Cardiac muscle cell (in vitro differentiated cells and primary cell): Measurements from ENCODE around the gene SERPINE1. TPM values are rescaled to one million over a fixed set of nuclear protein-coding genes. Genes with fewer than 3 reads are reported as not detected.

Experiments
- DNase-seq, 2 donors: peaks; one replicate each; pipeline versions ENCODE4 v3.0.0 to v3.0.0-alpha.2; 2010 to 2017; ENCODE audit warnings: low read depth in 1 of 2, low spot score in 1 of 2
- H3K27ac ChIP-seq: fragments of 200-600 bp; sonication (generic); 2 replicates; pipeline ENCODE4 v1.5.1; 2016
- H3K27me3 ChIP-seq: fragments of 200-600 bp; sonication (generic); 2 replicates; pipeline ENCODE4 v1.6.0; 2016; ENCODE audit warnings: control low read depth
- H3K36me3 ChIP-seq: fragments of 200-600 bp; sonication (generic); 2 replicates; pipeline ENCODE4 v1.5.1; 2016; ENCODE audit warnings: control low read depth
- H3K4me1 ChIP-seq: fragments of 200-600 bp; sonication (generic); 2 replicates; pipeline ENCODE4 v1.8.1; 2017; ENCODE audit warnings: low read depth, mild to moderate bottlenecking, mixed run types
- H3K4me3 ChIP-seq: fragments of 200-600 bp; sonication (generic); 2 replicates; pipeline ENCODE4 v1.5.1; 2016; ENCODE audit warnings: mild to moderate bottlenecking
- H3K9me3 ChIP-seq: fragments of 200-600 bp; sonication (generic); 2 replicates; pipeline ENCODE4 v1.5.1; 2017; ENCODE audit warnings: low read depth, mild to moderate bottlenecking, control low read depth
- polyA plus RNA-seq: library from polyadenylated mRNA; unstranded; fragments of >200 nt; fragmentation: Nextera tagmentation; extraction: Ambion mirVana; gene quantifications from 2 replicates; pipeline ENCODE4 v1.2.1, GENCODE V29; 2016
- total RNA-seq: library from RNA; depleted of rRNA; stranded (reverse); fragments of >200 nt; gene quantifications from 2 replicates; pipeline ENCODE4 v1.2.3, GENCODE V29; 2016
- TF ChIP-seq, protein P1 (sequence below): IDR thresholded peaks from 2 replicates; pipeline ENCODE4 v1.5.1; 2012; ENCODE audit warnings: low read depth, mild to moderate bottlenecking, low read length

The SERPINE1 gene
- total and polyA plus RNA-seq, 2 experiments from 2014 or later: 1.1 to 1.9 TPM

DNA sequence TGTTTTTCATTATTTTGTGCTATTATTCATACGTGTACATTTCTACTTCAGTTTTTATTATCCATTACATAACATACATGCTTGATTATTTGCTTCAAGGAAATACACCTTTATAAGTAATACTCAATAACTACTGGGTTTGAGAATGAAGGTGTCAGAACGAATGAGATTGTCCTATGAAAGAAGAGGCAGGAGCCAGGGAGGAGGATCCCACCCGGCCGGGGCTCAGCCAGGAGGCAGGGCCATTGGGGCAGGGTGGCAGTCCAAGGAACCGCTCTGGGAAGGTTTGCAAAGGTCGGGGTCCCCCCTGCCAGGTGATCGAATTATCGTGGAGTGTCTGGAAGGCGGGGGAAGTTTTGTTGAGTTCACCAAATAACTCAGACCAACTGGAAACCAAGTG, 32.5 kb upstream of the SERPINE1 start:
- H3K27me3 ChIP-seq: no peaks in the 10 kb centered on the region
- DNase-seq: no peak
- H3K4me1 ChIP-seq: no peaks in the 10 kb centered on the region
- H3K4me3 ChIP-seq: no peak overlapping the region
- H3K36me3 ChIP-seq: no peaks in the 10 kb centered on the region
- H3K27ac ChIP-seq: no peak overlapping the region
- TF ChIP-seq, protein P1, sequence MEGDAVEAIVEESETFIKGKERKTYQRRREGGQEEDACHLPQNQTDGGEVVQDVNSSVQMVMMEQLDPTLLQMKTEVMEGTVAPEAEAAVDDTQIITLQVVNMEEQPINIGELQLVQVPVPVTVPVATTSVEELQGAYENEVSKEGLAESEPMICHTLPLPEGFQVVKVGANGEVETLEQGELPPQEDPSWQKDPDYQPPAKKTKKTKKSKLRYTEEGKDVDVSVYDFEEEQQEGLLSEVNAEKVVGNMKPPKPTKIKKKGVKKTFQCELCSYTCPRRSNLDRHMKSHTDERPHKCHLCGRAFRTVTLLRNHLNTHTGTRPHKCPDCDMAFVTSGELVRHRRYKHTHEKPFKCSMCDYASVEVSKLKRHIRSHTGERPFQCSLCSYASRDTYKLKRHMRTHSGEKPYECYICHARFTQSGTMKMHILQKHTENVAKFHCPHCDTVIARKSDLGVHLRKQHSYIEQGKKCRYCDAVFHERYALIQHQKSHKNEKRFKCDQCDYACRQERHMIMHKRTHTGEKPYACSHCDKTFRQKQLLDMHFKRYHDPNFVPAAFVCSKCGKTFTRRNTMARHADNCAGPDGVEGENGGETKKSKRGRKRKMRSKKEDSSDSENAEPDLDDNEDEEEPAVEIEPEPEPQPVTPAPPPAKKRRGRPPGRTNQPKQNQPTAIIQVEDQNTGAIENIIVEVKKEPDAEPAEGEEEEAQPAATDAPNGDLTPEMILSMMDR: no peak
- no peaks in the 10 kb centered on the region for H3K9me3 ChIP-seq

DNA sequence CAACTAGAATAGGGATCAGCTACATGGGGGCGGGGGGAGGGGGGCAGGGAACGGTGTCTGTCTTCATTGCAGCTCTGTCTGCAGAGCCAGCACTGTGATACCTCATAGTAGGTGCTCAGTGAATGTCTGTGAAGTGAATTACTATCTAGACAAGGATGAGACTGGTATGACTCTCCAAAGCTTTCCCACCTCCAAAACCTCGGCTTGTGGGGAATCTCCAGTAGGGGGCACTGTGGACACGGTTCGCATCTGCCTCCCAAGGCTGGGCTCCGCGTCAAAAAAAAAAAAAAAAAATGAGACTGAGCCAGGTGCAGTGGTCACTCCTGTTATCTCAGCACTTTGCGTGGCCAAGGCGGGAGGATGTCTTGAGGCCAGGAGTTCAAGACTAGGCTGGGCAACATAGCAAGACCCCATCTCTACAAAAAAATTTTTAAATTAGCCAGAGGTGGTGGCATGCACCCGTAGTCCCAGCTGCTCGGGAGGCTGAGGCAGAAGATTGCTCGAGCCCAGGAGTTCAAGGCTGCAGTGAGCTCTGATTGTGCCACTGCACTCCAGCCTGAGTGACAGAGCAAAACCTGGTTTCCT, 32.0 kb upstream of the SERPINE1 start:
- Histone ChIP-seq H3K27me3 (no peaks in the 10 kb centered on the region), H3K4me3 (no peak overlapping the region), H3K36me3 (no peaks in the 10 kb centered on the region), H3K9me3 (no peaks in the 10 kb centered on the region), H3K27ac (no peak overlapping the region), H3K4me1 (no peaks in the 10 kb centered on the region)
- TF ChIP-seq, protein P1: peak; percentile 83
- DNase-seq: peak; percentile 44 to 79

DNA sequence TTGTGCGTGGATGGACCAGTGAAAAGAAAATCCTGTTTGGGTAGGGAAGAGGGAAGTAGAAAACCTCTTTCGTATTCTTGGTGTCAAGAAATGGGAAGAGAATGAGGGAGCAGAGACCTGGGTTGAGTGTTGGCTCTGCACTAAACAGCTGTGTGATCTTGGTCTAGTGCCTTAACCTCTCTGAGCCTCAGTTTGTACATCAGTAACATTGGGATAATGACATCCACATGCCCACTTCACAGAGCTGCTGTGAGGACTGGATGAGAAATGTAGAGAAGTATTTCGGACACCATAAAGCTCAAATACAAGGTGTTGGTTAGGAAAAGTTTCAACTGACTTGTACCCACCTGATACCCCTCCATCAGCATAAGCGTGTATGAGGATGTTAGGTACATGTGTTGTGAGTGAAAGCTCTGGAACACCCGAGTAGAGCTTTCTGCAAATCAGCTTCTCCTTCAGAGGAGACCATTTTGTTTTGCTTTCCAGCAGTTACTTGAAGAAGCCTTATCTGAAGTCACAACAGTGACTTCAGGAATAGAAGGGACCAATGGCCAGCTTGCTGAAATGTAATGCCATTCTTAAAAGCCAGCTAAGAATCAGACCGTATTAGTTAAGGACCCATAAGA, 30.5 kb upstream of the SERPINE1 start:
- TF ChIP-seq, protein P1: no peak
- Histone ChIP-seq H3K27me3 (no peaks in the 10 kb centered on the region), H3K4me1 (no peaks in the 10 kb centered on the region), H3K27ac (no peak overlapping the region), H3K4me3 (no peak overlapping the region), H3K9me3 (no peaks in the 10 kb centered on the region), H3K36me3 (no peaks in the 10 kb centered on the region)
- no peak for DNase-seq

DNA sequence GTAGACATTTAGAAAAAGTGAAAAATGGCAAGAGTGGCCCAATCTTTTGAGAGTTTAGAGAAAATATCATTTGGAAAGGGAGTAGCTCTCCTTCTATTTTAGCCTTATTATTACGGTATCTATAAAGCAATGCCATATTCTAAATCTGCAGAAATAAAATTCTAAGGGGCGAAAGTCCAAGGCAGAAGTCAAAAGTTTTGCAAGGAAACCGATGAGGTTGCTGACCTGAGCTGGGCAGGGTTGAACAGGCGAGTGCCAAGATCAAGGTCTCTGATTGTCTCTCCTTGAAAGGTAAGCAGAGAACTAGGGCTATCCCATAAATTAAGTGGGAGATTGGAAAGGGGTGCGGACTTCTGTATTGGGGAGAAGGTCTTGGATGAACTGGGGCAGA, 30.0 kb upstream of the SERPINE1 start:
- TF ChIP-seq, protein P1: no peak
- Histone ChIP-seq H3K36me3 (no peaks in the 10 kb centered on the region), H3K4me3 (no peak overlapping the region), H3K4me1 (no peaks in the 10 kb centered on the region), H3K9me3 (no peaks in the 10 kb centered on the region), H3K27me3 (no peaks in the 10 kb centered on the region), H3K27ac (no peak overlapping the region)
- no peak for DNase-seq

DNA sequence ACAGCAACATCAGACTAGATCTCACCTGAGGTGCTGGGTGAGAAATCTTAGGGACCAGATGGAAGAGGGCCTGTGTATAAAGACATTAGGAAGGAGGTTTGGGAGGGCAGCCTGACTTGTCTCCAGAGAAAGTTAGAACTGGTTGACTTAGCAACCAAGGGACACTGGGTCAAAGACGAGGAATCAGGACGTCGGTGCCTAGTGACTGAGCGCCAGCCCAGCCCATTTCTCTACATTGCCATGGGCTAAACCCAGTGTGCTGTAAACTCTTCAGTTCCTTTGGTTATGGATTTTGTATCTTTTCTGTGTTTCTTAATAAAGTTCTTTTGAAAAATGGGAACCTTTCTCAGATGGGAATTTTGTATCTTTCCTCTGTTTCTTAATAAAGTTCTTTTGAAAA, 29.3 kb upstream of the SERPINE1 start:
- DNase-seq: no peak
- Histone ChIP-seq H3K4me3 (no peak overlapping the region), H3K36me3 (no peaks in the 10 kb centered on the region), H3K27me3 (no peaks in the 10 kb centered on the region), H3K27ac (no peak overlapping the region), H3K4me1 (no peaks in the 10 kb centered on the region), H3K9me3 (no peaks in the 10 kb centered on the region)
- TF ChIP-seq, protein P1: no peak
